ENCODE results near the gene PCDH9.

PCDH9 gene

DNA sequence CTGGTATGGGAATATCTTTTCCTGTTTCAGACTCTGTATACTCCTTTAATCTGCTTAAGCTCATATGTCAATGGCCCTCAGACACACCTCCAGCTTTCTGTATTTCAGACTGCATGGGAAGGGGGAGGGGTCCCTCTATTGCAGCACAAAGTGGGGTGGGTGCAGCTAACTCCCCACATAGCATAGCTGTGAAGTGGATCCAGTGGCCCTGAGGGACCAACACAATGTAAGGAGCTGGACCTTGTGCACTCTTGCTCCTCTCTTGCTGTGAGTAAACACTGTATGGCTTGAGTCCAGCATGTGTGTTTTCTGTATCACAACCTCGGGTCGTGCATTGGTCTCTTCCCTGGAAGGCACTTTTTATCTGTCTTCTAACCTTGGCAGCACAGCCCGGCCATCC lies 669.9 kb downstream of the PCDH9 start:
- TF ChIP-seq, protein P1, sequence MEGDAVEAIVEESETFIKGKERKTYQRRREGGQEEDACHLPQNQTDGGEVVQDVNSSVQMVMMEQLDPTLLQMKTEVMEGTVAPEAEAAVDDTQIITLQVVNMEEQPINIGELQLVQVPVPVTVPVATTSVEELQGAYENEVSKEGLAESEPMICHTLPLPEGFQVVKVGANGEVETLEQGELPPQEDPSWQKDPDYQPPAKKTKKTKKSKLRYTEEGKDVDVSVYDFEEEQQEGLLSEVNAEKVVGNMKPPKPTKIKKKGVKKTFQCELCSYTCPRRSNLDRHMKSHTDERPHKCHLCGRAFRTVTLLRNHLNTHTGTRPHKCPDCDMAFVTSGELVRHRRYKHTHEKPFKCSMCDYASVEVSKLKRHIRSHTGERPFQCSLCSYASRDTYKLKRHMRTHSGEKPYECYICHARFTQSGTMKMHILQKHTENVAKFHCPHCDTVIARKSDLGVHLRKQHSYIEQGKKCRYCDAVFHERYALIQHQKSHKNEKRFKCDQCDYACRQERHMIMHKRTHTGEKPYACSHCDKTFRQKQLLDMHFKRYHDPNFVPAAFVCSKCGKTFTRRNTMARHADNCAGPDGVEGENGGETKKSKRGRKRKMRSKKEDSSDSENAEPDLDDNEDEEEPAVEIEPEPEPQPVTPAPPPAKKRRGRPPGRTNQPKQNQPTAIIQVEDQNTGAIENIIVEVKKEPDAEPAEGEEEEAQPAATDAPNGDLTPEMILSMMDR (IDR thresholded peaks at IDR 0.05; ENCODE audit: insufficient read depth, low read depth, low read length, missing control alignments) = no peak
- DNase-seq (ENCODE audit: low read depth) = no peak
- H3K4me3 ChIP-seq (ENCODE audit: low read length) = no peak overlapping the region

DNA sequence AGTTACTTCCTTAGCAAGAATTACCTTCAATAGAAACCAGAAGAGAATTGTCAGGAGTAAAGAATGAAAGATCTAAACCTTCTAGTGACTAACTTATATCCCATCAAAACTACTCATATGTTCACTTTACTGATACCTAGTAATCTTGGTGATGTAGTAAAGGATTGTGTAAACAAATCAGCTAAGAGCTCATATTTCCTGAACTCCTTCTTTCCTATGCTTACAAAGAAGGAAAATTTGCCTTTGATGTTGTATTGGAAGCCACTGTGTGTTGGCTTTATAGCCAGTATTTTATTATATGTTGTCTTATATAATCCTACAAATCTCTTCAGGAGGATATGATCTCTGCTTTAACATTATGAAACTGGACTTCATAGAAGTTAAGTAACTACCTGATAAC lies 671.0 kb downstream of the PCDH9 start:
- TF ChIP-seq, protein P1 (IDR thresholded peaks at IDR 0.05; ENCODE audit: insufficient read depth, low read depth, low read length, missing control alignments) = no peak
- no peak for DNase-seq (ENCODE audit: low read depth)
- no peak overlapping the region for H3K4me3 ChIP-seq (ENCODE audit: low read length)

DNA sequence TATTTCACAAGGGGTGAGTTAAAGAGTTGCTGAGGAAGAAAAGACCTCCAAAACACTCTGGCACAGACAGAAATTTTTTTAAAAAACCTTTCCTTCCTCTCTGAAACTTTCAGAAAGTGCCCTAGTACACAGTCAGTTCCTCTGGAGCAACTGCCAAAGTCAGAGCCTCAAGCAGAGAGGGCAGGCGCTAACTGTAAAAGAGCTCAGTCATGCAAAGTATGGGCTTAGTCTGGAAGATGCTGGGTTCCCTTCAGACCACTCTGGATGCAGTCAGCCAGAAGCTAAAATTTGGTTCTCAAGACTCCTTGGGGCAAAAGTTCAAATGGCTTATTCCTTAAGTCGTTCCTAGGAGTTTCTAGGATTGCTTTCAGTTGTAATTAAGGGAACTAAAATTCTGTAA lies 671.6 kb downstream of the PCDH9 start:
- TF ChIP-seq, protein P1 (IDR thresholded peaks at IDR 0.05; ENCODE audit: insufficient read depth, low read depth, low read length, missing control alignments) = no peak
- no peak overlapping the region for H3K4me3 ChIP-seq (ENCODE audit: low read length)
- no peak for DNase-seq (ENCODE audit: low read depth)

DNA sequence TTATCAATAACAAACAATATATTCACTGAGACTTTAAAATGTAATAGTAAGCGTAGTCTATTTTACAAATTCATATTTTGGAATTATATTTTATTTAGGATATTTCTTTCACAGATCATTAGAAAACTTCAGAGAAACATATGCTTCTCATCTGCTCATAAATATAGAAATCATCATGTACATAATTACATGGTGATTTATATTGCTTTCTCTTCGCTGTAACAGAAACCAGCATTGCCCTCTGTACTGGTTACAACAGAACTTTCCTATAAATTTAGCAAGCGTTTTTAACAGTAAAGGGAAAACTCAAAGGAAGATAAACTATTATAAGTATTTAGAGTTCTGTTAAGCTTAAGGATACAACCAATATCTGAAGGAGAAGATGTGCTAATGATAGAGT lies 672.8 kb downstream of the PCDH9 start:
- H3K4me3 ChIP-seq (ENCODE audit: low read length) = no peak overlapping the region
- DNase-seq (ENCODE audit: low read depth) = no peak
- TF ChIP-seq, protein P1 (IDR thresholded peaks at IDR 0.05; ENCODE audit: insufficient read depth, low read depth, low read length, missing control alignments) = no peak

DNA sequence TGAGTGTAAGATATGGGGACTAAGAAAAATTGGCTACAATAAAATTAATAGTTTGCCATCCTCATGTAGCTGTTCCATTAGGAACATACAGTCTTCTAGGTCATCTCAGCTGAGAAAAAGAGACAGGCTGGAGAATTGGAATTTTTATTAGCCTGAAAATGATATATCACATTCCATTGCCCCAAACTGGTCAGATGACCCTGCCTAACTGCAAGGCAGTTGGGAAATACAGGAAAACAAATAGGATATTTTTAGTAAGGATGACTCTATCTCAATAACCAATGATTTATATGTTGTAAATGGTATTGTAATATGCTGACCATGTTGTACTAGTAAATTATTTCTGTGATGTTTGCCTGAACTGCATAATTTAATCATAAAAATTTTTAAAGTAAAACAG lies 673.8 kb downstream of the PCDH9 start:
- TF ChIP-seq, protein P1 (IDR thresholded peaks at IDR 0.05; ENCODE audit: insufficient read depth, low read depth, low read length, missing control alignments) = no peak
- DNase-seq (ENCODE audit: low read depth) = no peak
- no peak overlapping the region for H3K4me3 ChIP-seq (ENCODE audit: low read length)

DNA sequence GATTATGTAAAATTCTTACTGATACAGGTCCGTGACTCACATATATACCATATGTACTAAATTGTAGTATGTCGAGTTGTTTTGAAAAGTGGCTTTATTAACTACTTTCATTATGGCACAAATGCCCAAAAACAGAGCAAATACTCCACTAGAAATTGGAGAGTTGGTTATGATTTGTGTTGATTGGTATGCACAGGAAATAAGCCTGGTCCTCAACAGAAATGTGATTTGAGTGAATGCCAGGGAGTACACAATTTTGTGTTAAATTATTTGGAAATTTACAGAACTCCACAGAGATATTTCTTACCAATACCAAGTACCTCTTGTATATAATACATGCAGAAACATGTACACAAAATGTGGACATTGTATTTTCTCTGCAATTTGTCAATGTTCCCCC lies 676.7 kb downstream of the PCDH9 start:
- DNase-seq (ENCODE audit: low read depth) = no peak
- H3K4me3 ChIP-seq (ENCODE audit: low read length) = no peak overlapping the region
- TF ChIP-seq, protein P1 (IDR thresholded peaks at IDR 0.05; ENCODE audit: insufficient read depth, low read depth, low read length, missing control alignments) = no peak

DNA sequence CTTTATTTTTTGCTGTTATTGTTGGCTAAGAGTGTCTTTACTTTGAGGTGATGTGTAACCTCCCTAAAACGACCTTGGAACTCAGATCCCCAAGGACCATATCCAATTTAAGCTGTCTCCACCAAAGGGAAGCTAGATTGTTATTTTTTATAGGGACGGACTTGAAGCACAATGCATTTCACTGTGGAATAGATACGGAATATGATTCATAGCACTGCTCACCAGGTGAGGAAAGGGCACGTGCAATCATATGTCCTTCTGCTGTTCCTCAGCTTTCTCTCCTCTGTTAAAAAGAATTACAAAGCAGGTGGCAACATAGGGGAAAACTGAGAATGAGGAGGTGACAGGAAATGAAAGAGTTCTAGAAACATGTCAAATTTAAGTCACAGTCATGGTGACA lies 679.0 kb downstream of the PCDH9 start:
- TF ChIP-seq, protein P1 (IDR thresholded peaks at IDR 0.05; ENCODE audit: insufficient read depth, low read depth, low read length, missing control alignments) = no peak
- no peak for DNase-seq (ENCODE audit: low read depth)
- no peak overlapping the region for H3K4me3 ChIP-seq (ENCODE audit: low read length)

All from epithelial cell of esophagus (primary cell).